ENCODE data around the gene ARHGEF3. TPM values are rescaled to one million over a fixed set of nuclear protein-coding genes. Genes with fewer than 3 reads are reported as not detected.

The ARHGEF3 gene
- total and polyA plus RNA-seq, 9 donors, result 23.5 to 48.2 (median 39.5) TPM

GRCh38 chr3:56682462-56683121 is 119.2 kb downstream of the ARHGEF3 start:
- Histone ChIP-seq H3K4me1 (ENCODE audit: insufficient read depth) (peaks cover 3% of the 10 kb centered on the region), H3K36me3 (no peaks in the 10 kb centered on the region), H3K4me3 (peak overlapping the region; percentile 56), H3K9me3 (no peaks in the 10 kb centered on the region), H3K27me3 (no peaks in the 10 kb centered on the region), H3K27ac (peak overlapping the region; percentile 99 to 100)
- intact Hi-C loops (cut with DNase I), result no loop called here
- no peak for TF ChIP-seq EP300 (IDR thresholded peaks at IDR 0.05)
- TF ChIP-seq, protein P1, sequence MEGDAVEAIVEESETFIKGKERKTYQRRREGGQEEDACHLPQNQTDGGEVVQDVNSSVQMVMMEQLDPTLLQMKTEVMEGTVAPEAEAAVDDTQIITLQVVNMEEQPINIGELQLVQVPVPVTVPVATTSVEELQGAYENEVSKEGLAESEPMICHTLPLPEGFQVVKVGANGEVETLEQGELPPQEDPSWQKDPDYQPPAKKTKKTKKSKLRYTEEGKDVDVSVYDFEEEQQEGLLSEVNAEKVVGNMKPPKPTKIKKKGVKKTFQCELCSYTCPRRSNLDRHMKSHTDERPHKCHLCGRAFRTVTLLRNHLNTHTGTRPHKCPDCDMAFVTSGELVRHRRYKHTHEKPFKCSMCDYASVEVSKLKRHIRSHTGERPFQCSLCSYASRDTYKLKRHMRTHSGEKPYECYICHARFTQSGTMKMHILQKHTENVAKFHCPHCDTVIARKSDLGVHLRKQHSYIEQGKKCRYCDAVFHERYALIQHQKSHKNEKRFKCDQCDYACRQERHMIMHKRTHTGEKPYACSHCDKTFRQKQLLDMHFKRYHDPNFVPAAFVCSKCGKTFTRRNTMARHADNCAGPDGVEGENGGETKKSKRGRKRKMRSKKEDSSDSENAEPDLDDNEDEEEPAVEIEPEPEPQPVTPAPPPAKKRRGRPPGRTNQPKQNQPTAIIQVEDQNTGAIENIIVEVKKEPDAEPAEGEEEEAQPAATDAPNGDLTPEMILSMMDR (IDR thresholded peaks at IDR 0.05), result peak in 1 of 3 donors; percentile 5
- TF ChIP-seq POLR2A (IDR thresholded peaks at IDR 0.05), result peak; percentile 38
- 0 to 1% (median 1%) methylated on average over 49 to 58 of the region's 58 CpGs for WGBS, 3 donors
- peak; percentile 70 to 83 (median 75) for DNase-seq

GRCh38 chr3:56681984-56682461 is 119.7 kb downstream of the ARHGEF3 start:
- WGBS, 3 donors, result 24 to 26% (median 25%) methylated on average over 10 of the region's 10 CpGs
- Histone ChIP-seq H3K27ac (peak overlapping the region; percentile 99 to 100), H3K36me3 (no peaks in the 10 kb centered on the region), H3K9me3 (no peaks in the 10 kb centered on the region), H3K27me3 (no peaks in the 10 kb centered on the region), H3K4me3 (peak overlapping the region; percentile 56), H3K4me1 (ENCODE audit: insufficient read depth) (peaks cover 3% of the 10 kb centered on the region)
- TF ChIP-seq EP300 (IDR thresholded peaks at IDR 0.05) (no peak), POLR2A (IDR thresholded peaks at IDR 0.05) (no peak)
- TF ChIP-seq, protein P1 (IDR thresholded peaks at IDR 0.05), result no peak
- intact Hi-C loops (cut with DNase I), result no loop called here
- no peak for DNase-seq

DNA sequence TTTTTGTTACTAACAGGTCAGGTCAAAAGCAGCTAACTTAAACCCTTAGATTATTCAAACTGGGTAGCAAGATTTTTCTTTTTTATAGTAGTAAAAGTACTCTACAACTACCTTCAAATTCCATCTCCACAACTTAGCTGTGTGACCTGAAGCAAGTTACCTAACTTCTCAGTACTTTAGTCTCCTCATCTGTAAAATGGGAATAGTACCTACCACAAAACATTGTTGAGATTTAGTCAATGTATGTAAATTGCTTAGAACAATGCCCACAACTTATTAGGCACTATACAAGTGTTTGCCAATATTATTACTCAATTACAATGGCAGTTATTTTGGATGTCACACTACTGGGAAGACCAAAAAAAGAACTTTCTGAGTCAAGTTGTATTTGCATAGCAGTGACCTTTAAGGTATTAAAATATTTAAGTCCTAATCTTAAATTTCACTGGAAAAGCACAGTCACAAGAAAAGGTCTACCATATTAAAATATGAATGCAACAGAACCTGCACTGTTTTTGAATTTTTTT is 121.6 kb downstream of the ARHGEF3 start:
- H3K4me1 ChIP-seq (ENCODE audit: insufficient read depth), result peaks cover 3% of the 10 kb centered on the region
- no peak overlapping the region for H3K27ac ChIP-seq
- DNase-seq, result no peak
- no peak overlapping the region for H3K4me3 ChIP-seq
- intact Hi-C loops (cut with DNase I), result no loop called here
- TF ChIP-seq EP300 (IDR thresholded peaks at IDR 0.05), result no peak
- TF ChIP-seq, protein P1 (IDR thresholded peaks at IDR 0.05), result no peak
- no peak for TF ChIP-seq POLR2A (IDR thresholded peaks at IDR 0.05)
- H3K9me3 ChIP-seq, result no peaks in the 10 kb centered on the region
- H3K36me3 ChIP-seq, result no peaks in the 10 kb centered on the region
- no peaks in the 10 kb centered on the region for H3K27me3 ChIP-seq

Other genes starting within 250 kb of the ARHGEF3 start
- gene CCDC66, start 244.8 kb downstream of the ARHGEF3 start, total RNA-seq, result 10 to 100 TPM; 24.5 to 45.7 (median 33.6) TPM
- gene CCDC66, start 244.8 kb downstream of the ARHGEF3 start, polyA plus RNA-seq, result 10 to 100 TPM; 13.0 to 14.5 TPM
- 10 to 100 TPM; 59.6 to 95.5 (median 66.1) TPM for gene TASOR, start 118.7 kb downstream of the ARHGEF3 start, total RNA-seq
- 10 to 100 TPM; 27.3 to 40.7 TPM for gene TASOR, start 118.7 kb downstream of the ARHGEF3 start, polyA plus RNA-seq

All from ovary (tissue), 9 donors.